ENCODE measurements around the gene CCDC200. TPM values are rescaled to one million over a fixed set of nuclear protein-coding genes. Genes with fewer than 3 reads are reported as not detected.

The CCDC200 gene
- total RNA-seq, 1 experiment from 2014 or later: not detected

GRCh38 chr17:43175213-43176118, 53.0 kb downstream of the CCDC200 start:
- peaks cover 5% of the 10 kb centered on the region for H3K79me1 ChIP-seq (ENCODE audit: insufficient read depth, low read depth, low read length, poor library complexity, severe bottlenecking)
- H3K23me2 ChIP-seq (ENCODE audit: insufficient read length, low read depth, low read length, poor library complexity, severe bottlenecking): peaks cover 7% of the 10 kb centered on the region
- no peaks in the 10 kb centered on the region for H3K27me3 ChIP-seq (ENCODE audit: insufficient read depth, low read length)
- H3K27ac ChIP-seq (ENCODE audit: insufficient read length, low read depth, low read length): no peak overlapping the region
- H2BK15ac ChIP-seq (ENCODE audit: low read depth, low read length): no peak overlapping the region
- H3K18ac ChIP-seq (ENCODE audit: insufficient read length, low read depth, low read length): no peak overlapping the region
- no peak overlapping the region for H3T11ph ChIP-seq (ENCODE audit: low read length)
- H2AK5ac ChIP-seq (ENCODE audit: insufficient read length, low read length): no peak overlapping the region
- no peak overlapping the region for H4K5ac ChIP-seq (ENCODE audit: insufficient read length, low read depth, low read length)
- no peak overlapping the region for H3K14ac ChIP-seq (ENCODE audit: insufficient read depth, low read length)
- Mint-ChIP-seq H3K27ac (peak overlapping the region in 1 of 3 experiments; percentile 15; a peak in 1 of 7 replicates), H3K9me3 (no peaks in the 10 kb centered on the region), H3K4me3 (no peak overlapping the region), H3K36me3 (ENCODE audit: insufficient read depth in 1 of 3, low read depth in 3 of 3) (peaks cover 3 to 19% (median 17%) of the 10 kb centered on the region in 3 experiments; a peak in 5 of 7 replicates), H3K4me1 (peaks cover 8 to 10% of the 10 kb centered on the region in 2 experiments), H3K27me3 (ENCODE audit: low read depth) (no peaks in the 10 kb centered on the region)
- H3K23ac ChIP-seq (ENCODE audit: insufficient read length, low read depth, low read length): no peak overlapping the region
- no peak overlapping the region for H4K91ac ChIP-seq (ENCODE audit: insufficient read length, low read depth, low read length)
- H3K56ac ChIP-seq (ENCODE audit: insufficient read length, low read depth, low read length): no peak overlapping the region
- no peak for DNase-seq
- no peak overlapping the region for H4K8ac ChIP-seq (replicated peaks; ENCODE audit: insufficient read length, low read depth, low read length)
- no peaks in the 10 kb centered on the region for H4K20me1 ChIP-seq (ENCODE audit: control insufficient read depth, insufficient read depth, insufficient read length)
- H3K9ac ChIP-seq (ENCODE audit: extremely low read depth, insufficient read length, low read length): no peak overlapping the region
- H2AFZ ChIP-seq (ENCODE audit: low read length): no peak overlapping the region
- no peak overlapping the region for H2BK5ac ChIP-seq (ENCODE audit: insufficient read length, low read length)
- H2BK20ac ChIP-seq (ENCODE audit: low read depth, low read length, poor library complexity, severe bottlenecking): no peak overlapping the region
- no CpG with 5 or more reads among the region's 4 CpGs for WGBS (ENCODE audit: extremely low coverage, insufficient read length, low lambda C conversion rate)
- no peak overlapping the region for H3K4ac ChIP-seq (ENCODE audit: low read depth, low read length)
- no peak for TF ChIP-seq CTCF (conservative IDR thresholded peaks at IDR 0.05)
- H3K4me1 ChIP-seq (ENCODE audit: insufficient read depth, low read length): no peaks in the 10 kb centered on the region
- H2BK12ac ChIP-seq (ENCODE audit: insufficient read length, low read depth, low read length): no peak overlapping the region
- H3K9me3 ChIP-seq (ENCODE audit: control insufficient read depth, low read depth, low read length): no peaks in the 10 kb centered on the region
- H3K4me2 ChIP-seq (ENCODE audit: insufficient read depth, insufficient read length, low read length): no peak overlapping the region
- H3K79me2 ChIP-seq (ENCODE audit: insufficient read depth, low read length): no peaks in the 10 kb centered on the region
- H2BK120ac ChIP-seq (ENCODE audit: low read depth, low read length, poor library complexity, severe bottlenecking): no peak overlapping the region
